GM19397 (cell line): Measurements from ENCODE around the gene RIPPLY2.
A peak's percentile ranks its signal among the peaks of the same experiment; 100 is the strongest.

ENCODE experiments used
- ATAC-seq: cut with Tn5 transposase; IDR thresholded peaks from one replicate; pipeline ENCODE4 v1.9.1; 2021; ENCODE audit warnings: mild to moderate bottlenecking, moderate library complexity; ENCODE audit not compliant: unreplicated experiment

The RIPPLY2 gene

GRCh38 chr6:83859410-83860358 is 6.5 kb downstream of the RIPPLY2 start, which contains the start of gene CYB5R4:
Gene CYB5R4 (plus strand): TSS chr6:83859689. CDS start chr6:83859783, 94 bp downstream.
- ATAC-seq: peak; percentile 99

GRCh38 chr6:83860359-83860755 is 7.2 kb downstream of the RIPPLY2 start:
- no peak for ATAC-seq

- no peak for ATAC-seq
Observed at GRCh38 chr6:83860782-83861495, 7.8 kb downstream of the RIPPLY2 start.

GRCh38 chr6:83862776-83863471 is 9.8 kb downstream of the RIPPLY2 start:
- no peak for ATAC-seq

GRCh38 chr6:83867043-83867442 is 13.9 kb downstream of the RIPPLY2 start:
- no peak for ATAC-seq

GRCh38 chr6:83867527-83868161 is 14.5 kb downstream of the RIPPLY2 start:
- no peak for ATAC-seq

GRCh38 chr6:83868639-83869038 is 15.5 kb downstream of the RIPPLY2 start:
- no peak for ATAC-seq

GRCh38 chr6:83870649-83871048 is 17.5 kb downstream of the RIPPLY2 start:
- no peak for ATAC-seq

- no peak for ATAC-seq
Observed at GRCh38 chr6:83872386-83873118, 19.4 kb downstream of the RIPPLY2 start.

GRCh38 chr6:83873869-83874268 is 20.7 kb downstream of the RIPPLY2 start:
- ATAC-seq: no peak

- no peak for ATAC-seq
Observed at GRCh38 chr6:83875843-83876242, 22.7 kb downstream of the RIPPLY2 start.

GRCh38 chr6:83878902-83879644 is 25.9 kb downstream of the RIPPLY2 start:
- no peak for ATAC-seq

GRCh38 chr6:83879746-83880145 is 26.6 kb downstream of the RIPPLY2 start:
- no peak for ATAC-seq

- no peak for ATAC-seq
Observed at GRCh38 chr6:83883240-83883639, 30.1 kb downstream of the RIPPLY2 start.

- no peak for ATAC-seq
Observed at GRCh38 chr6:83884523-83884922, 31.4 kb downstream of the RIPPLY2 start.

GRCh38 chr6:83885984-83886383 is 32.8 kb downstream of the RIPPLY2 start:
- ATAC-seq: no peak

- no peak for ATAC-seq
Observed at GRCh38 chr6:83889621-83890020, 36.5 kb downstream of the RIPPLY2 start.

GRCh38 chr6:83890520-83890919 is 37.4 kb downstream of the RIPPLY2 start:
- no peak for ATAC-seq

- no peak for ATAC-seq
Observed at GRCh38 chr6:83891586-83891985, 38.4 kb downstream of the RIPPLY2 start.
